ENCODE data around the gene DOK4.
A peak's percentile ranks its signal among the peaks of the same experiment; 100 is the strongest.

DOK4 gene

DNA sequence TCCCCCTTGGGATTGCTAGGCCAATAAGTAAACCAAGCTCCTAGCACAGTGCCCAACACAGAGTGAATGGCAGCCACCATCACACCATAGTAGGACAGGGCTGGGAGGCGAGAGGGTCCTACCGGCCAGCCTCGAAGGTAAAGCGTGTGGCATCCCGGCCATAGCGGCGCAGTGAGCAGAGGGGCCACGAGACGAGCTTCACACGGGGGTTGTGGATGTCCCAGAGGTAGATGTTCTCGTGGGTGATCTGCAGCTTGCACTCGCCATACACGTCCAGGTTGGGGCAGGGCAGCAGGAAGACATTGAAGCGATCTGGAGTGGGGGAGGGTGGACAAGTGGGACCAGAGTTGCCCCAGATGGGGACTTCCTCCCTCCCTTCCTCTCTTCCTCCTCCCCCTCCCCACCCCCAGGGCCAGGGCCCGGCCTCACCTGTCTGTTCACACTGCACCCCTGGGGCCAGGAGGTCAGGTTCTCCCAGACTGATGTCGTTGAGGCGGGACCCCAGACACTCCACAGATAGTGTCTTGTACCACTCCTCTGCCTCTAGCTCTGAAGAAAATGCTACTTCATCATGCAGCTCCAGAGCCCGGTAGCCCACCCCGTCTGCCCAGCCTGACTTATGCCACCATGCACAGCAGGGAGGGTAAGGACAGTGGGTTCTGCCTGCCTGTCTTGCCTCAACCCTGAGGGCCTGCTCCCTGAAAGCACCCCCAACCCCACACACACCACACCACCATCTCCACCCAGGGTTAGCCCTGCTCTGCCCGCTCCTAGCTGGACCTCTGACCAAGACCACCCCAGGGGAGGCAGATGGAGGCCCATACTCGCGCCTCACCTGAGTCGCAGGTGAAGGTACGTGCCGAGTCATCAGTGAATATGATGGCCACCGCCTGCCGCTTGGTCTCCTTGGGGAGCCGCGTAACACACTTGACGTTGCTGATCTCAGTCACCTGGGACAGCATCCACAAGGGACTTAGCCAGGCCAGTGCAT is 11.3 kb downstream of the DOK4 start:
- no peak for DNase-seq (ENCODE audit: low spot score)
- TF ChIP-seq, protein P1, sequence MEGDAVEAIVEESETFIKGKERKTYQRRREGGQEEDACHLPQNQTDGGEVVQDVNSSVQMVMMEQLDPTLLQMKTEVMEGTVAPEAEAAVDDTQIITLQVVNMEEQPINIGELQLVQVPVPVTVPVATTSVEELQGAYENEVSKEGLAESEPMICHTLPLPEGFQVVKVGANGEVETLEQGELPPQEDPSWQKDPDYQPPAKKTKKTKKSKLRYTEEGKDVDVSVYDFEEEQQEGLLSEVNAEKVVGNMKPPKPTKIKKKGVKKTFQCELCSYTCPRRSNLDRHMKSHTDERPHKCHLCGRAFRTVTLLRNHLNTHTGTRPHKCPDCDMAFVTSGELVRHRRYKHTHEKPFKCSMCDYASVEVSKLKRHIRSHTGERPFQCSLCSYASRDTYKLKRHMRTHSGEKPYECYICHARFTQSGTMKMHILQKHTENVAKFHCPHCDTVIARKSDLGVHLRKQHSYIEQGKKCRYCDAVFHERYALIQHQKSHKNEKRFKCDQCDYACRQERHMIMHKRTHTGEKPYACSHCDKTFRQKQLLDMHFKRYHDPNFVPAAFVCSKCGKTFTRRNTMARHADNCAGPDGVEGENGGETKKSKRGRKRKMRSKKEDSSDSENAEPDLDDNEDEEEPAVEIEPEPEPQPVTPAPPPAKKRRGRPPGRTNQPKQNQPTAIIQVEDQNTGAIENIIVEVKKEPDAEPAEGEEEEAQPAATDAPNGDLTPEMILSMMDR (conservative IDR thresholded peaks at IDR 0.05; ENCODE audit: low read depth), result no peak
- 0 out of 2 replicates have a peak overlapping the region, but pooled peaks have one; percentile 9 for H3K27ac ChIP-seq
- POLR2A ChIA-PET (ENCODE audit: low non-redundant PET), result no interaction called here
- CTCF ChIA-PET, result interaction anchor here (1.0 to 1.2 kb wide), 3 partner anchors 8 to 45 kb away, joined by 3 to 7 read pairs (median 5); partner anchors contain the start of gene POLR2C

DNA sequence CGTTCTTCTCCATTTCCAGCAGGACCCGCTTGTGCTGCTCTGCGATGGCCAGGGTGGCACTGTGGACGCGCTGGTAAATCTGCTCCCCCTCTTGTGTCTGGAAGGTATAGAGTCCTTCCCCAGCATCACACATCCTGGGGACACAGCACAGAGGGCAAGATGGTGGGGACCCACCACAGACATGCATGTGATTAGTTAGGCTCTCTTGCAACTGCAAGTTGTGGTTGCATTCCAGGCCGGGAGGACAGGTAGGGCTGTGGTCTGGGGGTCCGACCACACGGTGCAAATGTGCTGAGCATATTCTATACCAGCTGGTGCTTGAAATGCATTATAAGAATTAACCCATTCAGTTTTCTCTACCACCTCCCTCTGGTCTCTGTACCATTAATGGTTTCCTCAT is 12.4 kb downstream of the DOK4 start:
- no peak for DNase-seq (ENCODE audit: low spot score)
- H3K27ac ChIP-seq, result no peak overlapping the region; the same call in 1 of the 2 replicates
- TF ChIP-seq, protein P1 (conservative IDR thresholded peaks at IDR 0.05; ENCODE audit: low read depth), result no peak
- ChIA-PET CTCF (interaction anchor here (0.6 to 1.3 kb wide), 4 partner anchors 12 to 46 kb away, joined by 3 to 5 read pairs (median 4); no protein-coding TSS in a partner anchor), POLR2A (ENCODE audit: low non-redundant PET) (interaction anchor here (0.6 kb wide), 1 partner anchor 727 kb away, joined by 3 read pairs; no protein-coding TSS in a partner anchor)

DNA sequence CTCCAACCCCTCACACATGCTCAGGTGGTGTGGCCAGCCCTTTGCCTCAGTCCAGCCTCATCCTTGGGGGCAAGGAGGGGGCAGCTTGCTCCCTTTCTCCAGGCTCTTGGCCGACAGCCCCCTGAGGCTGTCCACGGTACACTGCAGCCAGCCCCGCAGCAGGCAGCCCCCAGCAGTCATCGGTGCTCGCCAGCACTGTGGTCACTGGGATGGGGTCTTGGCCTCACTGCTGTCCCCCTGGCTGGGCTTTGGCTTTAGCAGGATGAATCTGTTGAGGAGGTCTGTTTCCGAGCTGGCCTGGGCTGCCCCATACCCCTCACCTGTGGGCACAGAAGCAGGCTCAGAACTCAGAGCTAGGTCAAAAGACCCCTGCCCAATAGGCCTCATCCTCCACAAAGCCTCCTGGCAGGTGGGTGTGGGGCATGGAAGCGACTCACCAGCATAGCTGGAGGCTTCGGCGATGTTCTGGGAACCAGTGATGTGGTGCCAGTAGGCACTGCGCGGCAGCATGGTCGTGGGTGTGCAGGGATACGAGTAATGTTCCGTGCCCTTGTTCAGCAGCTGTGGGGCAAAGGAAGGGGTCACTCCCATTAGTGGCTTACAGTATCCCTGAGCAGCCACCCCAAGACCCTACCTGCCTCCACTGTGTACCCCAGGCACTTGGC is 13.0 kb downstream of the DOK4 start:
- TF ChIP-seq, protein P1 (conservative IDR thresholded peaks at IDR 0.05; ENCODE audit: low read depth), result no peak
- ChIA-PET CTCF (interaction anchor here (0.6 to 1.3 kb wide), 3 partner anchors 11 to 47 kb away, joined by 3 to 4 read pairs (median 4); no protein-coding TSS in a partner anchor), POLR2A (ENCODE audit: low non-redundant PET) (interaction anchor here (0.6 kb wide), 1 partner anchor 727 kb away, joined by 3 read pairs; no protein-coding TSS in a partner anchor)
- no peak for DNase-seq (ENCODE audit: low spot score)
- H3K27ac ChIP-seq, result peak overlapping the region; percentile 58

DNA sequence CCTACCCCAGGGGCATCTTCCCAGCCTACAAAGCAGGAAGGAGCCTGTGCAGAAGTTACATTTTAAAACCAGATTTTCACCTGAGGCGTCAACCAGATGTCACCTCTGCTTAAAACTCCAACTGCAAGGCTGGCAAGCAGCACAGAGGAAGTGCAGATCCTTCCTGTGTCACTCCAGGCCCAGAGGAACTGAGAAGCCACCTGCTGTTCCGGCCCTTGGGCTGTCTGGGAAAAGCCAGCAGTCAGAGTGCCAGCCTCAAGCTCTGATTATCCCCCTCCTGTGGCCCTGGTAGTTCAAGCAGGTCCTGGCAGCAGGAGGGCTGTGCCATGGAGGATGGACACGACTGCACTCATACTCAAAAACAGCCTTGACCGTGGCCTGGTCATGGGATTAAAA is 13.6 kb downstream of the DOK4 start:
- TF ChIP-seq, protein P1 (conservative IDR thresholded peaks at IDR 0.05; ENCODE audit: low read depth), result no peak
- H3K27ac ChIP-seq, result peak overlapping the region; percentile 58
- ChIA-PET CTCF (interaction anchor here (1.1 to 1.3 kb wide), 3 partner anchors 10 to 47 kb away, joined by 4 to 5 read pairs (median 4); partner anchors contain the start of gene POLR2C), POLR2A (ENCODE audit: low non-redundant PET) (no interaction called here)
- no peak for DNase-seq (ENCODE audit: low spot score)

- POLR2A ChIA-PET (ENCODE audit: low non-redundant PET), result no interaction called here
- TF ChIP-seq, protein P1 (conservative IDR thresholded peaks at IDR 0.05; ENCODE audit: low read depth), result no peak
- H3K27ac ChIP-seq, result peak overlapping the region; percentile 58
- CTCF ChIA-PET, result interaction anchor here (1.1 kb wide), 1 partner anchor 9 kb away, joined by 5 read pairs; the partner anchor contains the start of gene POLR2C
- no peak for DNase-seq (ENCODE audit: low spot score)
These were observed 14.2 kb downstream of the DOK4 start for GRCh38 chr16:57471852-57472664.
